ENCODE data around the gene ATP11A. TPM values are rescaled to one million over a fixed set of nuclear protein-coding genes. Genes with fewer than 3 reads are reported as not detected.

The ATP11A gene
- total RNA-seq, 1 experiment from 2014 or later = 65.3 TPM

DNA sequence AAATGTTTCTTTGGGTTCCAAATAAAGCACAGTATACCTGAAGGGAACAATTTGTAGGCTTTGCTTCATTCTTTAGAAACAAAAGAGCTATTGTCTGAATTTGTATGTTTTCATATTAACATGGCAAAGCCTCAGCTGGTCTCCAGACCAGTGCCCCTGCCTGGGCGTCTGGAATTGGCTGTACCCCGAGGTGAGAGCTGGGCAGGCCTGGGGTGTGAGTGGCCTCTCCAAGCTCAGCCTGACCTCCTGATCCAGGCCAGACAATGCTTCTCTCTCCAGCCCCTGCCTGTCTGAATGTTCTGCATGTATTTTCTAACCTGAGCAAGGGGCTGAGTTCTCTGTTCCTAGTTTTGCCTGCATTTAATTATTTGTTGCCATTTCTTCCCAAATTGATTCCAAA, 212.8 kb downstream of the ATP11A start:
- Histone ChIP-seq H3K27me3 (ENCODE audit: insufficient read depth, low read length) (no peaks in the 10 kb centered on the region), H4K5ac (ENCODE audit: insufficient read length, low read depth, low read length) (no peak overlapping the region), H3K4me2 (ENCODE audit: insufficient read depth, insufficient read length, low read length) (no peak overlapping the region), H3K14ac (ENCODE audit: insufficient read depth, low read length) (no peak overlapping the region), H3K56ac (ENCODE audit: insufficient read length, low read depth, low read length) (no peak overlapping the region), H3T11ph (ENCODE audit: low read length) (no peak overlapping the region), H2BK20ac (ENCODE audit: low read depth, low read length, poor library complexity, severe bottlenecking) (no peak overlapping the region), H2AFZ (ENCODE audit: low read length) (no peak overlapping the region), H4K20me1 (ENCODE audit: control insufficient read depth, insufficient read depth, insufficient read length) (no peaks in the 10 kb centered on the region), H3K79me1 (ENCODE audit: insufficient read depth, low read depth, low read length, poor library complexity, severe bottlenecking) (no peaks in the 10 kb centered on the region), H2AK5ac (ENCODE audit: insufficient read length, low read length) (no peak overlapping the region), H2BK5ac (ENCODE audit: insufficient read length, low read length) (no peak overlapping the region), H4K91ac (ENCODE audit: insufficient read length, low read depth, low read length) (no peak overlapping the region), H2BK120ac (ENCODE audit: low read depth, low read length, poor library complexity, severe bottlenecking) (no peak overlapping the region), H3K4ac (ENCODE audit: low read depth, low read length) (no peak overlapping the region), H3K27ac (ENCODE audit: insufficient read length, low read depth, low read length) (no peak overlapping the region), H4K8ac (replicated peaks; ENCODE audit: insufficient read length, low read depth, low read length) (no peak overlapping the region), H3K79me2 (ENCODE audit: insufficient read depth, low read length) (no peaks in the 10 kb centered on the region; the same call in 1 of the 2 replicates), H3K4me1 (ENCODE audit: insufficient read depth, low read length) (peaks cover 7% of the 10 kb centered on the region; the same call in 1 of the 2 replicates), H2BK12ac (ENCODE audit: insufficient read length, low read depth, low read length) (no peak overlapping the region), H3K18ac (ENCODE audit: insufficient read length, low read depth, low read length) (no peak overlapping the region), H3K9me3 (ENCODE audit: control insufficient read depth, low read depth, low read length) (no peaks in the 10 kb centered on the region), H3K23ac (ENCODE audit: insufficient read length, low read depth, low read length) (no peak overlapping the region), H3K9ac (ENCODE audit: extremely low read depth, insufficient read length, low read length) (no peak overlapping the region), H3K23me2 (ENCODE audit: insufficient read length, low read depth, low read length, poor library complexity, severe bottlenecking) (no peaks in the 10 kb centered on the region), H2BK15ac (ENCODE audit: low read depth, low read length) (no peak overlapping the region)
- no peak overlapping the region for H3K4me3 Mint-ChIP-seq
- DNase-seq = no peak
- TF ChIP-seq, protein P1, sequence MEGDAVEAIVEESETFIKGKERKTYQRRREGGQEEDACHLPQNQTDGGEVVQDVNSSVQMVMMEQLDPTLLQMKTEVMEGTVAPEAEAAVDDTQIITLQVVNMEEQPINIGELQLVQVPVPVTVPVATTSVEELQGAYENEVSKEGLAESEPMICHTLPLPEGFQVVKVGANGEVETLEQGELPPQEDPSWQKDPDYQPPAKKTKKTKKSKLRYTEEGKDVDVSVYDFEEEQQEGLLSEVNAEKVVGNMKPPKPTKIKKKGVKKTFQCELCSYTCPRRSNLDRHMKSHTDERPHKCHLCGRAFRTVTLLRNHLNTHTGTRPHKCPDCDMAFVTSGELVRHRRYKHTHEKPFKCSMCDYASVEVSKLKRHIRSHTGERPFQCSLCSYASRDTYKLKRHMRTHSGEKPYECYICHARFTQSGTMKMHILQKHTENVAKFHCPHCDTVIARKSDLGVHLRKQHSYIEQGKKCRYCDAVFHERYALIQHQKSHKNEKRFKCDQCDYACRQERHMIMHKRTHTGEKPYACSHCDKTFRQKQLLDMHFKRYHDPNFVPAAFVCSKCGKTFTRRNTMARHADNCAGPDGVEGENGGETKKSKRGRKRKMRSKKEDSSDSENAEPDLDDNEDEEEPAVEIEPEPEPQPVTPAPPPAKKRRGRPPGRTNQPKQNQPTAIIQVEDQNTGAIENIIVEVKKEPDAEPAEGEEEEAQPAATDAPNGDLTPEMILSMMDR (conservative IDR thresholded peaks at IDR 0.05) = no peak
- WGBS (ENCODE audit: extremely low coverage, insufficient read length, low lambda C conversion rate) = no CpG with 5 or more reads among the region's 2 CpGs
- peaks cover 35 to 47% (median 44%) of the 10 kb centered on the region in 3 experiments for H3K36me3 Mint-ChIP-seq (ENCODE audit: insufficient read depth in 1 of 3, low read depth in 3 of 3)
- H3K27me3 Mint-ChIP-seq (ENCODE audit: low read depth) = peaks cover 17% of the 10 kb centered on the region
- H3K4me1 Mint-ChIP-seq = peaks cover 70 to 75% of the 10 kb centered on the region in 2 experiments
- H3K27ac Mint-ChIP-seq = peak overlapping the region in 1 of 3 experiments; percentile 76; a peak in 2 of 7 replicates
- H3K9me3 Mint-ChIP-seq = peaks cover 16 to 19% of the 10 kb centered on the region in 2 experiments

Measured in H9 (cell line).